ENCODE measurements around the gene PRIM1. TPM values are rescaled to one million over a fixed set of nuclear protein-coding genes. Genes with fewer than 3 reads are reported as not detected.
"Not testable (repeated sequence)": the region's sequence is repeated elsewhere in the genome, so short reads cannot be mapped to it uniquely, and the experiment has no call there.

PRIM1 gene
- polyA plus RNA-seq, 2 of the 4 experiments (the other 2 are of a cell fraction) = 43.5 to 66.8 TPM

DNA sequence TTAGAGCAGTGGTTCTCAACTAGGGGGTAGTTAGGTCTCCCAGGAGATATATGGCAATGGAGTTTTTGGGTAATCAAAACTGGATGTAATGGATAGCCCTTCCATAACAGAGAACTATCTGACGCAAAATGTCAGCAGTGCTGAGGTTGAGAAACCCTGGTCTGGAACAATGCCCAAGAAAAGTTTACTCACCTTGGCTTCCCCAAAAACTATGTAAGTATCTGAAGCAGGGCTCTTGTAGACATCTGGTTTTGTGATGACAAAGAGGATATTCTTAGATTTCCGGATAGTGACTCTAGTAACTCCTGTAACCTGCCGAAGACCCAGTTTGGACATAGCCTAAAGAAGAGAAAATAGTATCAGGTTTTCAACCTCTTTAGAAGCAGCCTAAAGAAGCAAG, 38.8 kb downstream of the PRIM1 start:
- no peak for TF ChIP-seq ZNF302 (CRISPR knock-in tag; IDR thresholded peaks at IDR 0.05)
- TF ChIP-seq HEYL (CRISPR knock-in tag; IDR thresholded peaks at IDR 0.05) = no peak
- no peak for TF ChIP-seq GATA3 (IDR thresholded peaks at IDR 0.05; ENCODE audit: borderline replicate concordance)
- TF ChIP-seq, protein P1, sequence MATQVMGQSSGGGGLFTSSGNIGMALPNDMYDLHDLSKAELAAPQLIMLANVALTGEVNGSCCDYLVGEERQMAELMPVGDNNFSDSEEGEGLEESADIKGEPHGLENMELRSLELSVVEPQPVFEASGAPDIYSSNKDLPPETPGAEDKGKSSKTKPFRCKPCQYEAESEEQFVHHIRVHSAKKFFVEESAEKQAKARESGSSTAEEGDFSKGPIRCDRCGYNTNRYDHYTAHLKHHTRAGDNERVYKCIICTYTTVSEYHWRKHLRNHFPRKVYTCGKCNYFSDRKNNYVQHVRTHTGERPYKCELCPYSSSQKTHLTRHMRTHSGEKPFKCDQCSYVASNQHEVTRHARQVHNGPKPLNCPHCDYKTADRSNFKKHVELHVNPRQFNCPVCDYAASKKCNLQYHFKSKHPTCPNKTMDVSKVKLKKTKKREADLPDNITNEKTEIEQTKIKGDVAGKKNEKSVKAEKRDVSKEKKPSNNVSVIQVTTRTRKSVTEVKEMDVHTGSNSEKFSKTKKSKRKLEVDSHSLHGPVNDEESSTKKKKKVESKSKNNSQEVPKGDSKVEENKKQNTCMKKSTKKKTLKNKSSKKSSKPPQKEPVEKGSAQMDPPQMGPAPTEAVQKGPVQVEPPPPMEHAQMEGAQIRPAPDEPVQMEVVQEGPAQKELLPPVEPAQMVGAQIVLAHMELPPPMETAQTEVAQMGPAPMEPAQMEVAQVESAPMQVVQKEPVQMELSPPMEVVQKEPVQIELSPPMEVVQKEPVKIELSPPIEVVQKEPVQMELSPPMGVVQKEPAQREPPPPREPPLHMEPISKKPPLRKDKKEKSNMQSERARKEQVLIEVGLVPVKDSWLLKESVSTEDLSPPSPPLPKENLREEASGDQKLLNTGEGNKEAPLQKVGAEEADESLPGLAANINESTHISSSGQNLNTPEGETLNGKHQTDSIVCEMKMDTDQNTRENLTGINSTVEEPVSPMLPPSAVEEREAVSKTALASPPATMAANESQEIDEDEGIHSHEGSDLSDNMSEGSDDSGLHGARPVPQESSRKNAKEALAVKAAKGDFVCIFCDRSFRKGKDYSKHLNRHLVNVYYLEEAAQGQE (IDR thresholded peaks at IDR 0.05) = no peak
- TF ChIP-seq ZSCAN20 (CRISPR knock-in tag; IDR thresholded peaks at IDR 0.05) = no peak
- TF ChIP-seq MAFK (IDR thresholded peaks at IDR 0.05; ENCODE audit: partially characterized antibody) = no peak
- no peak for TF ChIP-seq RAD21 (conservative IDR thresholded peaks at IDR 0.05 in 1 of 2, IDR thresholded peaks at IDR 0.05 in 1 of 2)
- no peak for TF ChIP-seq HOXB13 (CRISPR knock-in tag; IDR thresholded peaks at IDR 0.05; ENCODE audit: low read depth)
- no peak for TF ChIP-seq HOXB5 (CRISPR knock-in tag; IDR thresholded peaks at IDR 0.05)
- TF ChIP-seq SREBF2 (IDR thresholded peaks at IDR 0.05) = no peak
- no peak for TF ChIP-seq TP53 (CRISPR knock-in tag; IDR thresholded peaks at IDR 0.05)

DNA sequence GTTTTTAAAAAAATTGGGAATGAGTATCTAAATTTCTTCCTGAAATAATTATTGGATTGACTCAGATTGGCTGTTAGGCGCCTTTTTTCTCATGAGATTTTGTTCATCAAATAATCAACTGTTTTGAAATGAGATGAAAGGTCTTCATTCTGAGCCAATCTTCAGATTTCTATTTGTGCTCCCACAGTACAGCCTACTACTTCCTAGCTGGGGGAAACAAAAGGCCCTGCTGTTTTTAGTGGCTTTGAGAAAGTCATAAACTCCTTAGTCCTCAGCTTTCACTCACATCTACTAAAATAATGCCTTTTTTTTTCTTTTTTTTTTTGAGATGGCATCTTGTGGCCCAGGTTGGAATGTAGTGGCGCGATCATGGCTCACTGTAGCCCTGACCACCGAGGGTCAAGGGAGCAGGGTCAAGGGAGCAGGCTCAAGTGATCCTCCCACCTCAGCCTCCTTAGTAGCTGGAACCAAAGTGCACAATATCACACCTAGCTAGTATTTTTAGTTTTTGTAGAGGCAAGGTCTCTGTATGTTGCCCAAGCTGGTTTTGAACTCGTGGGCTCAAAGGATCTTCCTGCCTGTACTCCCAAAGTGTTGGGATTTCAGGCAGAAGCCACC, 42.3 kb downstream of the PRIM1 start:
- FAIRE-seq (no peak), DNase-seq (ENCODE audit: low read depth in 1 of 2, low spot score in 1 of 2) (no peak), ATAC-seq (peak; percentile 37 to 58; a peak in 5 of 6 replicates)
- Histone ChIP-seq H3K4me3 (no peak overlapping the region), H3K4me2 (no peak overlapping the region), H3K9me3 (no peaks in the 10 kb centered on the region), H3K27ac (no peak overlapping the region), H3K4me1 (no peaks in the 10 kb centered on the region)
- CTCF ChIA-PET = interaction anchor here (0.6 to 1.9 kb wide), 3 partner anchors 9 to 328 kb away, joined by 4 to 5 read pairs (median 4); no protein-coding TSS in a partner anchor
- POLR2A ChIA-PET = interaction anchor here (1.2 to 1.8 kb wide), 2 partner anchors 9 to 21 kb away, joined by 5 to 28 read pairs; partner anchors contain the start of gene PTGES3
- no peak for TF ChIP-seq SMC3 (IDR thresholded peaks at IDR 0.05)
- TF ChIP-seq, protein P2, sequence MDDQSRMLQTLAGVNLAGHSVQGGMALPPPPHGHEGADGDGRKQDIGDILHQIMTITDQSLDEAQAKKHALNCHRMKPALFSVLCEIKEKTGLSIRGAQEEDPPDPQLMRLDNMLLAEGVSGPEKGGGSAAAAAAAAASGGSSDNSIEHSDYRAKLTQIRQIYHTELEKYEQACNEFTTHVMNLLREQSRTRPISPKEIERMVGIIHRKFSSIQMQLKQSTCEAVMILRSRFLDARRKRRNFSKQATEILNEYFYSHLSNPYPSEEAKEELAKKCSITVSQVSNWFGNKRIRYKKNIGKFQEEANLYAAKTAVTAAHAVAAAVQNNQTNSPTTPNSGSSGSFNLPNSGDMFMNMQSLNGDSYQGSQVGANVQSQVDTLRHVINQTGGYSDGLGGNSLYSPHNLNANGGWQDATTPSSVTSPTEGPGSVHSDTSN (IDR thresholded peaks at IDR 0.05) = no peak
- TF ChIP-seq EP300 (IDR thresholded peaks at IDR 0.05) = no peak
- TF ChIP-seq BHLHE40 (IDR thresholded peaks at IDR 0.05; ENCODE audit: low read depth, low read length) = no peak
- TF ChIP-seq TP53 (CRISPR knock-in tag; IDR thresholded peaks at IDR 0.05) = no peak
- TF ChIP-seq, protein P1 (IDR thresholded peaks at IDR 0.05) = no peak
- WGBS (ENCODE audit: missing lambda C conversion rate) = 90% methylated on average over 5 of the region's 5 CpGs

More for the DNA sequence above, 38.8 kb downstream of the PRIM1 start:
- CTCF ChIA-PET = interaction anchor here (2.0 kb wide), 1 partner anchor 9 kb away, joined by 5 read pairs; no protein-coding TSS in a partner anchor
- DNase-seq (ENCODE audit: low read depth in 1 of 2, low spot score in 1 of 2) (no peak), FAIRE-seq (no peak), ATAC-seq (no peak)
- Histone ChIP-seq H3K27ac (no peak overlapping the region), H3K9me3 (no peaks in the 10 kb centered on the region), H3K4me2 (no peak overlapping the region), H3K4me3 (no peak overlapping the region), H3K4me1 (peaks cover 10% of the 10 kb centered on the region; the same call in 2 of the 3 replicates)
- POLR2A ChIA-PET = no interaction called here
- 93% methylated on average over 3 of the region's 3 CpGs for WGBS (ENCODE audit: missing lambda C conversion rate)

DNA sequence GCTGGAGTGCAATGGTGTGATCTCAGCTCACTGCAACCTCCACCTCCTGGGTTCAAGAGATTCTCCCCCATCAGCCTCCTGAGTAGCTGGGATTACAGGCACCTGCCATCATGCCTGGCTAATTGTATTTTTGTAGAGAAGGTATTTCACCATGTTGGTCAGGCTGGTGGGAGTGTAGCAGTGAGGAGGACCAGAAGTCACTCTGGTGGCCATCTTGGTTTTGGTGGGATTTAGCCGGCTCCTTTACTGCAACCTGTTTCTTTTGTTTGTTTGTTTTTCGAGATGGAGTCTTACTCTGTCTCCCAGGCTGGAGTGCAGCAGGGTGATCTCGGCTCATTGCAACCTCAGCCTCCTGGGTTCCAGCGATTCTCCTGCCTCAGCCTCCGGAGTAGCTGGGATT, 47.6 kb downstream of the PRIM1 start:
- H3K4me3 ChIP-seq; H3K9me3 ChIP-seq; FAIRE-seq; H3K4me2 ChIP-seq; POLR2A ChIA-PET; DNase-seq (ENCODE audit: low read depth in 1 of 2, low spot score in 1 of 2); H3K4me1 ChIP-seq; H3K27ac ChIP-seq; ATAC-seq: not testable (repeated sequence)
- CTCF ChIA-PET = interaction anchor here (1.6 kb wide), 1 partner anchor 10 kb away, joined by 5 read pairs; no protein-coding TSS in a partner anchor
- 65% methylated on average over 5 of the region's 5 CpGs for WGBS (ENCODE audit: missing lambda C conversion rate)

Data from A549 (cell line).